H9 (cell line): ENCODE results near the gene BRSK2. TPM values are rescaled to one million over a fixed set of nuclear protein-coding genes. Genes with fewer than 3 reads are reported as not detected.

Experiments
- DNase-seq: peaks from one replicate; pipeline ENCODE4 v3.0.0-alpha.2; 2017
- H2AFZ ChIP-seq: one replicate; pipeline ENCODE4 v1.6.1; 2013; ENCODE audit warnings: mild to moderate bottlenecking, low read length, control low read depth, moderate library complexity
- H2AK5ac ChIP-seq: 2 replicates; pipeline ENCODE4 v1.6.1; 2013; ENCODE audit warnings: low read length, control low read depth, mixed read lengths; ENCODE audit not compliant: insufficient read length
- H2BK120ac ChIP-seq: one replicate; pipeline ENCODE4 v1.6.1; 2013; ENCODE audit warnings: low read depth, mild to moderate bottlenecking, low read length, control low read depth, inconsistent platforms; ENCODE audit not compliant: poor library complexity, severe bottlenecking
- H2BK12ac ChIP-seq: 2 replicates; pipeline ENCODE4 v1.6.1; 2013; ENCODE audit warnings: low read length, control low read depth, mixed read lengths, low read depth; ENCODE audit not compliant: insufficient read length
- H2BK15ac ChIP-seq: 2 replicates; pipeline ENCODE4 v1.6.1; 2013; ENCODE audit warnings: low read depth, low read length, control low read depth
- H2BK20ac ChIP-seq: one replicate; pipeline ENCODE4 v1.6.1; 2013; ENCODE audit warnings: low read depth, mild to moderate bottlenecking, low read length, control low read depth, inconsistent platforms; ENCODE audit not compliant: poor library complexity, severe bottlenecking
- H2BK5ac ChIP-seq: 2 replicates; pipeline ENCODE4 v1.6.1; 2013; ENCODE audit warnings: low read length, control low read depth, mixed read lengths; ENCODE audit not compliant: insufficient read length
- H3K14ac ChIP-seq: 2 replicates; pipeline ENCODE4 v1.6.1; 2013; ENCODE audit warnings: low read length, control low read depth; ENCODE audit not compliant: insufficient read depth
- H3K18ac ChIP-seq: 2 replicates; pipeline ENCODE4 v1.6.1; 2013; ENCODE audit warnings: low read depth, mild to moderate bottlenecking, mixed read lengths, low read length, control low read depth; ENCODE audit not compliant: insufficient read length
- H3K23ac ChIP-seq: 2 replicates; pipeline ENCODE4 v1.6.1; 2013; ENCODE audit warnings: low read length, control low read depth, mixed read lengths, low read depth; ENCODE audit not compliant: insufficient read length
- H3K23me2 ChIP-seq: 2 replicates; pipeline ENCODE4 v1.6.1; 2013; ENCODE audit warnings: low read depth, mild to moderate bottlenecking, mixed read lengths, low read length, control low read depth; ENCODE audit not compliant: insufficient read length, poor library complexity, severe bottlenecking
- H3K27ac ChIP-seq: 2 replicates; pipeline ENCODE4 v1.5.1; 2013; ENCODE audit warnings: low read length, control low read depth, mixed read lengths, low read depth; ENCODE audit not compliant: insufficient read length
- H3K27me3 ChIP-seq: 2 replicates; pipeline ENCODE4 v1.6.1; 2013; ENCODE audit warnings: low read length, control low read depth, inconsistent platforms; ENCODE audit not compliant: insufficient read depth
- H3K4ac ChIP-seq: 2 replicates; pipeline ENCODE4 v1.6.1; 2013; ENCODE audit warnings: low read depth, mild to moderate bottlenecking, control low read depth, inconsistent platforms, low read length, moderate library complexity
- H3K4me1 ChIP-seq: 2 replicates; pipeline ENCODE4 v1.6.1; 2013; ENCODE audit warnings: low read length, control low read depth, inconsistent platforms; ENCODE audit not compliant: insufficient read depth
- H3K4me2 ChIP-seq: 2 replicates; pipeline ENCODE4 v1.6.1; 2013; ENCODE audit warnings: low read length, control low read depth, mixed read lengths; ENCODE audit not compliant: insufficient read length, insufficient read depth
- H3K56ac ChIP-seq: 2 replicates; pipeline ENCODE4 v1.6.1; 2013; ENCODE audit warnings: low read depth, mild to moderate bottlenecking, mixed read lengths, low read length, control low read depth; ENCODE audit not compliant: insufficient read length
- H3K79me1 ChIP-seq: 2 replicates; pipeline ENCODE4 v1.6.1; 2013; ENCODE audit warnings: low read depth, mild to moderate bottlenecking, moderate library complexity, low read length, control low read depth, inconsistent platforms; ENCODE audit not compliant: insufficient read depth, poor library complexity, severe bottlenecking
- H3K79me2 ChIP-seq: 2 replicates; pipeline ENCODE4 v1.6.1; 2013; ENCODE audit warnings: low read length, control low read depth, inconsistent platforms; ENCODE audit not compliant: insufficient read depth
- H3K9ac ChIP-seq: 2 replicates; pipeline ENCODE4 v1.6.1; 2013; ENCODE audit warnings: low read length, control low read depth, mixed read lengths; ENCODE audit not compliant: insufficient read length; ENCODE audit errors: extremely low read depth
- H3K9me3 ChIP-seq: one replicate; pipeline ENCODE4 v1.6.1; 2013; ENCODE audit warnings: low read depth, low read length, inconsistent platforms; ENCODE audit not compliant: control insufficient read depth
- H3T11ph ChIP-seq: one replicate; pipeline ENCODE4 v1.6.1; 2013; ENCODE audit warnings: mild to moderate bottlenecking, low read length, control low read depth, inconsistent platforms
- H4K20me1 ChIP-seq: one replicate; pipeline ENCODE4 v1.6.1; 2013; ENCODE audit not compliant: control insufficient read depth, insufficient read length, insufficient read depth
- H4K5ac ChIP-seq: 2 replicates; pipeline ENCODE4 v1.6.1; 2013; ENCODE audit warnings: low read depth, mild to moderate bottlenecking, mixed read lengths, low read length, control low read depth; ENCODE audit not compliant: insufficient read length
- H4K8ac ChIP-seq: replicated peaks from 2 replicates; pipeline ENCODE4 v1.6.1; 2013; ENCODE audit warnings: low read length, control low read depth, mixed read lengths, low read depth; ENCODE audit not compliant: insufficient read length
- H4K91ac ChIP-seq: 2 replicates; pipeline ENCODE4 v1.6.1; 2013; ENCODE audit warnings: low read depth, mild to moderate bottlenecking, moderate library complexity, mixed read lengths, low read length, control low read depth; ENCODE audit not compliant: insufficient read length
- H3K27ac Mint-ChIP-seq, 3 experiments: 2 replicates in 2 of 3; 3 replicates in 1 of 3; pipeline ENCODE4 v1.8.0; 2020 to 2021; ENCODE audit warnings: mixed read lengths in 3 of 3, mild to moderate bottlenecking in 1 of 3, moderate library complexity in 1 of 3
- H3K27me3 Mint-ChIP-seq: 2 replicates; pipeline ENCODE4 v1.8.0; 2021; ENCODE audit warnings: low read depth, mild to moderate bottlenecking, moderate library complexity, mixed read lengths
- H3K36me3 Mint-ChIP-seq, 3 experiments: 2 replicates in 2 of 3; 3 replicates in 1 of 3; pipeline ENCODE4 v1.8.0; 2020 to 2021; ENCODE audit warnings: low read depth in 3 of 3, mixed read lengths in 3 of 3; ENCODE audit not compliant: insufficient read depth in 1 of 3
- H3K4me1 Mint-ChIP-seq, 2 experiments: 2 replicates each; pipeline ENCODE4 v1.8.0; 2020; ENCODE audit warnings: mixed read lengths in 2 of 2
- H3K4me3 Mint-ChIP-seq, 2 experiments: 2 replicates in 1 of 2; 3 replicates in 1 of 2; pipeline ENCODE4 v1.8.0; 2020 to 2021; ENCODE audit warnings: mild to moderate bottlenecking in 2 of 2, mixed read lengths in 2 of 2, moderate library complexity in 1 of 2
- H3K9me3 Mint-ChIP-seq, 2 experiments: 2 replicates in 1 of 2; 3 replicates in 1 of 2; pipeline ENCODE4 v1.8.0; 2020; ENCODE audit warnings: mild to moderate bottlenecking in 2 of 2, mixed read lengths in 2 of 2, moderate library complexity in 1 of 2
- WGBS: extraction: QIAGEN DNeasy Blood & Tissue Kit; methylation state at CpG from one replicate; pipeline ENCODE4 v1.1.7; 2013; ENCODE audit warnings: missing lambda C conversion rate, low lambda C conversion rate, mixed read lengths; ENCODE audit not compliant: insufficient read length; ENCODE audit errors: extremely low coverage; 5-methylcytosine and 5-hydroxymethylcytosine counted together
- total RNA-seq: library from RNA; stranded (reverse); gene quantifications from 2 replicates; pipeline ENCODE4 v1.2.1, GENCODE V29; 2021
- TF ChIP-seq, protein P1 (sequence below): fragments of 200-600 bp; sonication (generic); conservative IDR thresholded peaks from 3 replicates; pipeline ENCODE4 v1.8.0; 2021; ENCODE audit warnings: antibody characterized with exemption, mild to moderate bottlenecking

The BRSK2 gene
- total RNA-seq, 1 experiment from 2014 or later = 28.4 TPM

DNA sequence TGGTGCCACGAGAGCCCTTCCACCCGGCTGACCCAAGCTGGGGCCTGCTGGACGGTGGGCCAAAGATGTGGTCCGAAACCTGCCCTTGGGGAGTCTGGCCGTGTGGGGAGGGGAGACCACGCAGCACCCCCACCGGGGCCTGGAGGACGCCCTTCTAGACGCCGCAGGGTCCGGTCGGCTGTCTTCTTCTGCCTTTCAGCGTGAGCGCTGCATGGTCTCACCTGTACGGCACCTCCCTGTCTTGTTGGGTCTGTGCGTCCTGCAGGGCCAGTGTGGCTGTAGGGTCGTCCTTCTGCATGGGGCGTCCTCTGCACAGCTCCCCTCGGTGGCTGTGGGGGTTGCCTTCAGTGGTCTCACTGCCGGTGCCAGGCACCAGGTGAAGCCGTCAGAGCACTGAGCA lies 2.8 kb downstream of the BRSK2 start:
- no peak overlapping the region for H3K18ac ChIP-seq
- no peak overlapping the region for H3K14ac ChIP-seq
- TF ChIP-seq, protein P1, sequence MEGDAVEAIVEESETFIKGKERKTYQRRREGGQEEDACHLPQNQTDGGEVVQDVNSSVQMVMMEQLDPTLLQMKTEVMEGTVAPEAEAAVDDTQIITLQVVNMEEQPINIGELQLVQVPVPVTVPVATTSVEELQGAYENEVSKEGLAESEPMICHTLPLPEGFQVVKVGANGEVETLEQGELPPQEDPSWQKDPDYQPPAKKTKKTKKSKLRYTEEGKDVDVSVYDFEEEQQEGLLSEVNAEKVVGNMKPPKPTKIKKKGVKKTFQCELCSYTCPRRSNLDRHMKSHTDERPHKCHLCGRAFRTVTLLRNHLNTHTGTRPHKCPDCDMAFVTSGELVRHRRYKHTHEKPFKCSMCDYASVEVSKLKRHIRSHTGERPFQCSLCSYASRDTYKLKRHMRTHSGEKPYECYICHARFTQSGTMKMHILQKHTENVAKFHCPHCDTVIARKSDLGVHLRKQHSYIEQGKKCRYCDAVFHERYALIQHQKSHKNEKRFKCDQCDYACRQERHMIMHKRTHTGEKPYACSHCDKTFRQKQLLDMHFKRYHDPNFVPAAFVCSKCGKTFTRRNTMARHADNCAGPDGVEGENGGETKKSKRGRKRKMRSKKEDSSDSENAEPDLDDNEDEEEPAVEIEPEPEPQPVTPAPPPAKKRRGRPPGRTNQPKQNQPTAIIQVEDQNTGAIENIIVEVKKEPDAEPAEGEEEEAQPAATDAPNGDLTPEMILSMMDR = no peak
- peaks cover 2% of the 10 kb centered on the region for H4K20me1 ChIP-seq
- H4K8ac ChIP-seq = no peak overlapping the region
- peaks cover 11% of the 10 kb centered on the region for H3K27me3 Mint-ChIP-seq
- H3K4me3 Mint-ChIP-seq = peak overlapping the region in 1 of 2 experiments; percentile 50; a peak in 3 of 5 replicates
- no peak overlapping the region for H3K27ac ChIP-seq
- H3K4ac ChIP-seq = no peak overlapping the region
- no peaks in the 10 kb centered on the region; the same call in 1 of the 2 replicates for H3K27me3 ChIP-seq
- no peak overlapping the region for H2BK12ac ChIP-seq
- H3K27ac Mint-ChIP-seq = no peak overlapping the region
- H4K91ac ChIP-seq = no peak overlapping the region
- DNase-seq = no peak
- H2BK15ac ChIP-seq = no peak overlapping the region
- no peak overlapping the region for H2BK5ac ChIP-seq
- no peak overlapping the region for H4K5ac ChIP-seq
- H3K79me2 ChIP-seq = peaks cover 25% of the 10 kb centered on the region; the same call in 1 of the 2 replicates
- no peak overlapping the region for H3K56ac ChIP-seq
- no peak overlapping the region for H3K23ac ChIP-seq
- H3K9me3 ChIP-seq = no peaks in the 10 kb centered on the region
- peaks cover 0 to 4% of the 10 kb centered on the region in 2 experiments; a peak in 3 of 5 replicates for H3K9me3 Mint-ChIP-seq
- H3K4me2 ChIP-seq = no peak overlapping the region
- H2BK20ac ChIP-seq = no peak overlapping the region
- no peak overlapping the region for H3K9ac ChIP-seq
- H2AFZ ChIP-seq = no peak overlapping the region
- H3K36me3 Mint-ChIP-seq = peaks cover 5 to 15% (median 12%) of the 10 kb centered on the region in 3 experiments; a peak in 5 of 7 replicates
- H3K4me1 Mint-ChIP-seq = peaks cover 15% of the 10 kb centered on the region in 2 experiments
- peaks cover 3% of the 10 kb centered on the region for H3K79me1 ChIP-seq
- H2BK120ac ChIP-seq = no peak overlapping the region
- H3T11ph ChIP-seq = no peak overlapping the region
- H3K4me1 ChIP-seq = no peaks in the 10 kb centered on the region
- no CpG with 5 or more reads among the region's 21 CpGs for WGBS
- peaks cover 14% of the 10 kb centered on the region for H3K23me2 ChIP-seq
- no peak overlapping the region for H2AK5ac ChIP-seq
